Activated T-helper 2 cell treated with anti-CD3 and anti-CD28 coated beads, Interferon-gamma antibody, Interleukin-2, Interleukin-4, amounts not matched to agents 10 μg/mL and 5 μg/mL and 100 μg/mL, durations not matched to agents 14 hours and 24 hours and 36 hours (primary cell): ENCODE results near the gene NDUFA11. TPM values are rescaled to one million over a fixed set of nuclear protein-coding genes. Genes with fewer than 3 reads are reported as not detected.

Experiments
- DNase-seq: peaks from one replicate; pipeline ENCODE4 v3.0.0; 2021; ENCODE audit warnings: low spot score
- H3K27ac Mint-ChIP-seq: one replicate; pipeline ENCODE4 v1.8.0; 2021; ENCODE audit warnings: mixed read lengths
- H3K27me3 Mint-ChIP-seq: one replicate; pipeline ENCODE4 v1.8.0; 2021; ENCODE audit warnings: low read depth, mixed read lengths
- H3K36me3 Mint-ChIP-seq: one replicate; pipeline ENCODE4 v1.8.0; 2021; ENCODE audit warnings: low read depth, mixed read lengths
- H3K4me1 Mint-ChIP-seq: one replicate; pipeline ENCODE4 v1.8.0; 2021; ENCODE audit warnings: low read depth, mixed read lengths
- H3K4me3 Mint-ChIP-seq: one replicate; pipeline ENCODE4 v1.8.0; 2021; ENCODE audit warnings: low read depth, mild to moderate bottlenecking, moderate library complexity, mixed read lengths
- H3K9me3 Mint-ChIP-seq: one replicate; pipeline ENCODE4 v1.8.0; 2021; ENCODE audit warnings: mixed read lengths
- intact Hi-C: fragments of 100-400 bp; cut with micrococcal nuclease; formaldehyde crosslinking; loops from one replicate; pipeline ENCODE4 v1.15.1; 2023
- total RNA-seq: library from RNA; stranded (reverse); gene quantifications from 2 replicates; pipeline ENCODE4 v1.2.3, GENCODE V29; 2022

Gene NDUFA11
- total RNA-seq, 1 donor from 2014 or later = 230 TPM

- Mint-ChIP-seq H3K4me3 (no peak overlapping the region), H3K4me1 (peaks cover 4% of the 10 kb centered on the region), H3K36me3 (peaks cover 19% of the 10 kb centered on the region), H3K27me3 (no peaks in the 10 kb centered on the region), H3K27ac (no peak overlapping the region), H3K9me3 (no peaks in the 10 kb centered on the region)
- intact Hi-C loops = no loop called here
- DNase-seq = no peak
These were observed 7.1 kb downstream of the NDUFA11 start for GRCh38 chr19:5896365-5897076.

DNA sequence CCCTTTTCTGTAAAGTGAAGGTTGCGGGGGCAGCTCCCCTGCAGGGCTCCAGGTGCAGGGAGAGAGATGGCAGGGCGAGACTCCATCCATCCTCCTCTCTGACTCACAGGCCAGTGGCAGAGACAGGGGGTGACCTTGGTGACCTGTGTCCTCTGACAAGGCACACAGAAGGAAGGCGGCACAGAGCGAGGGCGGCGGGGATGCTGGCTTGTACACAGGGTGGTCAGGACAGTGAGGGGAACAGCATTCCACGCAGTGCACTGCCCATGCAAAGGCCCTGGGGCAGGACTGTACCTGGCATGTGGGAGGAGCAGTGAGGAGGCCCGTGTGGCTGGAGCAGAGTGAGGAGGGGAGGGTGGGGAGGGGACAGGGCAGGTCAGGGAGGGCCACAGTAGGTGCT is 7.7 kb downstream of the NDUFA11 start:
- Mint-ChIP-seq H3K36me3 (peaks cover 14% of the 10 kb centered on the region), H3K4me1 (peaks cover under 1% of the 10 kb centered on the region), H3K9me3 (no peaks in the 10 kb centered on the region), H3K27me3 (no peaks in the 10 kb centered on the region), H3K27ac (no peak overlapping the region), H3K4me3 (no peak overlapping the region)
- intact Hi-C loops = no loop called here
- no peak for DNase-seq

GRCh38 chr19:5895409-5895808 is 8.2 kb downstream of the NDUFA11 start:
- H3K4me1 Mint-ChIP-seq = no peaks in the 10 kb centered on the region
- intact Hi-C loops = no loop called here
- peaks cover 13% of the 10 kb centered on the region for H3K36me3 Mint-ChIP-seq
- H3K4me3 Mint-ChIP-seq = no peak overlapping the region
- no peak overlapping the region for H3K27ac Mint-ChIP-seq
- no peaks in the 10 kb centered on the region for H3K9me3 Mint-ChIP-seq
- DNase-seq = no peak
- H3K27me3 Mint-ChIP-seq = no peaks in the 10 kb centered on the region

- Mint-ChIP-seq H3K9me3 (no peaks in the 10 kb centered on the region), H3K36me3 (peaks cover 8% of the 10 kb centered on the region), H3K4me1 (no peaks in the 10 kb centered on the region), H3K4me3 (no peak overlapping the region), H3K27me3 (no peaks in the 10 kb centered on the region), H3K27ac (no peak overlapping the region)
- DNase-seq = no peak
- intact Hi-C loops = no loop called here
These were observed 8.8 kb downstream of the NDUFA11 start for GRCh38 chr19:5894704-5895349.

GRCh38 chr19:5893907-5894703 is 9.5 kb downstream of the NDUFA11 start:
- intact Hi-C loops = no loop called here
- Mint-ChIP-seq H3K36me3 (peaks cover 8% of the 10 kb centered on the region), H3K27ac (no peak overlapping the region), H3K9me3 (no peaks in the 10 kb centered on the region), H3K4me1 (no peaks in the 10 kb centered on the region), H3K4me3 (no peak overlapping the region), H3K27me3 (no peaks in the 10 kb centered on the region)
- DNase-seq = no peak

GRCh38 chr19:5893296-5893903 is 10.2 kb downstream of the NDUFA11 start:
- intact Hi-C loops = no loop called here
- H3K4me3 Mint-ChIP-seq = no peak overlapping the region

DNA sequence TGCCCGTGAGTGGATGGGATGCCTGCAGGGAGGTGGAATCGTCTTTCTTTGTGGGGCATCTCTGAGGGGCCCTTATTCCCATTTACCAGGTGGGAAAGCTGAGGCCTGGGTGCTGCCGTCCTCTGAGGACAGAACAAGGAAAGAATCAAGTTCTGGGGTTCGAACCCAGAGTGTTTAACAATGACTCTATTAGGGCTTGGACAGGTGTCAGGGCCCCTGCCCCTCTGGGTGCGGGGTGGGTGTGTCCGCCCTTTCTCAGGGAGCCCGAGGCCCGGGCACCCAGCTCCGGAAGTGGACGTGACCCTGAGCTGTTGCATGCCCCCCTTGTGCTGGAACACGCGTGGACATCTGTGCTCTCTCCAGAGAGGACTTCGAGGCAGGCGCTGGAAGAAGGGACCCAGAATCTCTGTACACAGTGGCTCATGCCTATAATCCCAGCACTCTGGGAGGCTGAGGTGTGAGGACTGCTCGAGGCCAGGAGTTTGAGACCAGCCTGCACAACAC is 10.8 kb downstream of the NDUFA11 start:
- H3K4me3 Mint-ChIP-seq = no peak overlapping the region
- no peaks in the 10 kb centered on the region for H3K27me3 Mint-ChIP-seq
- peaks cover 8% of the 10 kb centered on the region for H3K36me3 Mint-ChIP-seq
- no peak for DNase-seq
- no peaks in the 10 kb centered on the region for H3K4me1 Mint-ChIP-seq
- intact Hi-C loops = no loop called here
- no peaks in the 10 kb centered on the region for H3K9me3 Mint-ChIP-seq
- H3K27ac Mint-ChIP-seq = no peak overlapping the region

More at GRCh38 chr19:5893296-5893903, 10.2 kb downstream of the NDUFA11 start:
- Mint-ChIP-seq H3K9me3 (no peaks in the 10 kb centered on the region), H3K27ac (no peak overlapping the region), H3K36me3 (peaks cover 8% of the 10 kb centered on the region), H3K27me3 (no peaks in the 10 kb centered on the region), H3K4me1 (no peaks in the 10 kb centered on the region)
- no peak for DNase-seq

GRCh38 chr19:5891938-5892771 is 11.4 kb downstream of the NDUFA11 start:
- no peaks in the 10 kb centered on the region for H3K27me3 Mint-ChIP-seq
- H3K4me3 Mint-ChIP-seq = no peak overlapping the region
- intact Hi-C loops = no loop called here
- no peak overlapping the region for H3K27ac Mint-ChIP-seq
- DNase-seq = no peak
- H3K9me3 Mint-ChIP-seq = no peaks in the 10 kb centered on the region
- peaks cover 8% of the 10 kb centered on the region for H3K36me3 Mint-ChIP-seq
- H3K4me1 Mint-ChIP-seq = no peaks in the 10 kb centered on the region

- Mint-ChIP-seq H3K36me3 (peaks cover 8% of the 10 kb centered on the region), H3K27ac (no peak overlapping the region), H3K27me3 (no peaks in the 10 kb centered on the region), H3K4me3 (no peak overlapping the region), H3K4me1 (no peaks in the 10 kb centered on the region), H3K9me3 (no peaks in the 10 kb centered on the region)
- DNase-seq = no peak
- intact Hi-C loops = no loop called here
These were observed 12.0 kb downstream of the NDUFA11 start for GRCh38 chr19:5891572-5891937.

DNA sequence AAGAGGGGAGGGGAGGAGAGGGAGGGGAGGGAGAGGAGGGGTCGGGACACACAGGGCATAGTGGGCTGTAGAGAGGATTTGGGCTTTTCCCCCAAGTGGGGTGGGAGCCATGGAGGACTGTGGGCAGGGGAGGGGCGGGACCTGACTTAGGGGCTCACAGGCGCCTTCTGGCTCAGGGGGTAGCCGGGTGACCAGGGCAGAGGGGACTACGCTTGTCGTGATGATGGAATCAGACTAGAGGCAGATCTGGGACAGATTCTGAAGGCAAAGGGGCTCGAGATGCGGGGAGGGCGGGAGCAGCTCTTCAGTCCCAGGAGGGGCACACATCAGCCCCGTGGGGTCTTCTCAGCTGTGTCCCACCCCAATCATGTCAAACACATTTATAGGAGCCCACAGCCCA is 13.5 kb downstream of the NDUFA11 start:
- intact Hi-C loops = no loop called here
- H3K27me3 Mint-ChIP-seq = no peaks in the 10 kb centered on the region
- H3K27ac Mint-ChIP-seq = no peak overlapping the region
- no peak for DNase-seq
- no peaks in the 10 kb centered on the region for H3K9me3 Mint-ChIP-seq
- H3K4me1 Mint-ChIP-seq = no peaks in the 10 kb centered on the region
- no peak overlapping the region for H3K4me3 Mint-ChIP-seq
- peaks cover 1% of the 10 kb centered on the region for H3K36me3 Mint-ChIP-seq

GRCh38 chr19:5889288-5889971 is 14.2 kb downstream of the NDUFA11 start:
- no peaks in the 10 kb centered on the region for H3K27me3 Mint-ChIP-seq
- no peak for DNase-seq

More at GRCh38 chr19:5889288-5889971, 14.2 kb downstream of the NDUFA11 start:
- no peak overlapping the region for H3K27ac Mint-ChIP-seq
- no peaks in the 10 kb centered on the region for H3K36me3 Mint-ChIP-seq
- no peak overlapping the region for H3K4me3 Mint-ChIP-seq
- intact Hi-C loops = no loop called here
- H3K4me1 Mint-ChIP-seq = no peaks in the 10 kb centered on the region
- H3K9me3 Mint-ChIP-seq = no peaks in the 10 kb centered on the region
